HG02759 (cell line): ENCODE measurements around the gene PPME1.

Experiments used
- ATAC-seq: cut with Tn5 transposase; IDR thresholded peaks from one replicate; pipeline ENCODE4 v1.9.1; 2021; ENCODE audit warnings: mild to moderate bottlenecking, moderate library complexity; ENCODE audit not compliant: unreplicated experiment

PPME1 gene

GRCh38 chr11:74225565-74225964, 54.5 kb downstream of the PPME1 start:
- ATAC-seq, result no peak

GRCh38 chr11:74226907-74227306, 55.8 kb downstream of the PPME1 start:
- ATAC-seq, result no peak

GRCh38 chr11:74232311-74232950, 61.3 kb downstream of the PPME1 start:
- no peak for ATAC-seq

DNA sequence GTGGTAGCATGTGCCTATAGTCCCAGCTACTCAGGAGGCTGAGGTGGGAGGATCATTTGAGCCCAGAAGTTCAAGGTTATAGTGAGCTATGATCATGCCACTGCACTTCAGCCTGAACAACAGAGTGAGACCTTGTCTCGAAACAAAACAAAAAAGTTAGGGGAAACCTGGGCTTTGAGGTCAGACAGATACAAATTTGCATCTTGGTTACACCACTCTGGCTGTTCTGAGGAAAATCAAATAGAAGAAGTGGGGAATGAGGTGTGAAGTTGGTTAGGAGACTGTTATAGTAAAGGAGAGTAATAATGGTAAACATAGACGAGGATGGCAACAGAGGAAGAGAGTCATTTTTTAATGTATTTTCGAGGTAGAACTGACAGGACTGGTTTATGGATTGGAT, 62.6 kb downstream of the PPME1 start:
- no peak for ATAC-seq

- no peak for ATAC-seq
Measured at GRCh38 chr11:74235121-74235520, 64.0 kb downstream of the PPME1 start.

DNA sequence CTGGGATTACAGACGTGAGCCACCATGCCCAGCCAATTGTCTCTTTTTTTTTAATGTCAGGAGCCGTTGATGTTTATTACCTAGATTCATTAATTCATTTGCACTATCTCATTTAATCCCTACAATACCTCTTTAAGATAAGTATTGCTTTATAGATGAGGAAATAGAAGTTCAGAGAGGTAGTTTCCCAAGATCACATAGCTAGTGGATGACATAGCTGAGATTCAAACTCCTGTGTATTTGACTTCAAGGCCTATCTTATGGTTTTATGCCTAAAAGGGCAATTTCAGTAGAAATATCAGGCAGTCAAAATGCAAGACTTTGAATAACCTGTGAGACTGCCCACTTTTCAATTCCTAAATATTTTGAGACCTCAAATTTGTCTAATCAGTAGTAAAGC, 66.5 kb downstream of the PPME1 start:
- no peak for ATAC-seq

- ATAC-seq, result no peak
Measured at GRCh38 chr11:74238243-74238642, 67.2 kb downstream of the PPME1 start.

DNA sequence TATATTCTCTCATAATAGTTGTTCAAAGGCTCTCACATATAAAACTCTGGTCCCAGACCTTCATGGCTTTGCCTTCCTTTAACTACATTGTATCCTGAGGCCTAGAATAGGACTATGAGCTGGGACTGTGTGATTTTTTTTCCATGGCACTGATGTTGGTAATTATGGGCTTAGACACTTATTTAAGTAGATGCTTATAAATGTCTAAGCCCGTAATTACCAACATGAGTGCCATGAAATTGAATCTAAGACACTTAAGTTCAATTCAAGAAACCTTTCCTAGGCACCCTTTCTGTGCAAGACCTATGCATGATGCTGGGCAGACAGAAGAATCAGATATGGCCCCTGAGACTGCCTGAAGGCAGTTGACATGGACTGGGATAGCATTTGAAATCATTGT, 77.4 kb downstream of the PPME1 start:
- no peak for ATAC-seq

DNA sequence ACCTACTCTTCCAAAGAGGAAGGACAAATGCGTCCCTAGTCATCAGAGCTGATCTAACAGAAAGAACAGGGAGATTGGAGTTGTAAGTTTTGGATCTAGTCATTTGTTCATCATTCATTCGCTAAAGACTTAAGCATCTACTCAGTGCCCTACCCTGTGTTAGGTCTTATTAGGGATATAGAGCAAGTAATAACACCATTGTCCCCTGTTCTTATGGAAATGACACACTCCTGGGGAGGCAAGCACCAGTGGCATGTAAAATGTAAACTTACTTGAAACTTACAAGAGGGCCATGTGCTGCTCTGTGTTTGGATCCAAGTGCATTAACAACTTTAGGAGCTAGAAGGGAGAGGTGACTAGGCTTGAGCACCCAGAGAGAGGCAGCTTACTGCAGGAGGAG, 78.4 kb downstream of the PPME1 start:
- no peak for ATAC-seq

DNA sequence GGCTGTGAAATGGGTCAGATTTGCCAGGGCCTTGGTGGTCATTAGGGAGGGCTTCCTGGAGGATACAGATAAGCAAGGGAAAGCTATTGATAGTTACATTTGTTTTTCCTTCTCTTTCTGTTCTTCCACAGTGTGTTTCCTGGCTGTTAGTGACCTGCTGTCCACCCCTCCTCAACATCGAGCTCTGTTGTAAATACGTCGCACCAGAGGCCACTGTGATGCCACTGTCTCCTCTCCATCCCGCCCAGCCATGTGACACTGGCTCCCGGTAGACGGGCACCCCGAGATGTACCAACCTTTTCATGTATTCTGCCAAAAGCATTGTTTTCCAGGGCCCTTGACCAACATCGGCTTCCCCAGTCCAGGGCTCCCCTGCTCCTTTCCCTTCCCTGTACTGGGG, 82.3 kb downstream of the PPME1 start:
- no peak for ATAC-seq

- ATAC-seq, result no peak
Measured at GRCh38 chr11:74255741-74256375, 84.8 kb downstream of the PPME1 start.

DNA sequence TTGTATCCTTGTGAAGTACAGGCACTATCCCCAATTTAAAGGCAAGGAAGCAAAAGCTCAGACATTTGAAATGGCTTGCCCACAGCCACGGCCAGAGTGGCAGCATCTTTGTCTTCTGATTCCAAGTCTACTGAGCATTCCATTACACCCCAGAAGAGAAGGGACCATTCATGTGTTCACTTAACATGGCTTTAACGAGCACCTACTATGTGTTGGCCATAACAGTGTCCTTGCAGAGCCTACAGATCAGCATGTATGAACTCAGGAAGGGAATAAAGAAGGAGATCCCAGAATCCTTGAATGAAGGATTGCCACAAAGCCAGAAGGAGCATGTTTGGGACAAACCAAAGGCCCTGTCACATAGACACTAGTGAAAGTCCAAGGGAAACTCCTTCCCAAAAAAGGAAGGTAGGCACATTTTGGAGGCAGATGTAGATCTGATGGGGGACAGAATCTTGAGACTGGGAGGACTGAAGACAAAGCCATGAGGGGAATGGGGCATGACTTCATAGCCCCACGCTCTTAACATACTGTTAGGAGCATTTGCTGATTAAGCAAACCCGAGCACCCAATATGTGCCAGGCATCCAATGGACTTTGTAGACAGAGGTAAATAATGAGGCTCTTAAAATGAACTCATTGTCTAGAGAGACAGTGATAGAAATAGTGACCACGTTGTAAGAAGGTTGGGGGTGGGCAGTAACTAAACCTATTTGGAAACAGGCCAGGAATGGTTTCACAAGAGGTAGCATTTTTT, 85.5 kb downstream of the PPME1 start:
- ATAC-seq, result no peak

DNA sequence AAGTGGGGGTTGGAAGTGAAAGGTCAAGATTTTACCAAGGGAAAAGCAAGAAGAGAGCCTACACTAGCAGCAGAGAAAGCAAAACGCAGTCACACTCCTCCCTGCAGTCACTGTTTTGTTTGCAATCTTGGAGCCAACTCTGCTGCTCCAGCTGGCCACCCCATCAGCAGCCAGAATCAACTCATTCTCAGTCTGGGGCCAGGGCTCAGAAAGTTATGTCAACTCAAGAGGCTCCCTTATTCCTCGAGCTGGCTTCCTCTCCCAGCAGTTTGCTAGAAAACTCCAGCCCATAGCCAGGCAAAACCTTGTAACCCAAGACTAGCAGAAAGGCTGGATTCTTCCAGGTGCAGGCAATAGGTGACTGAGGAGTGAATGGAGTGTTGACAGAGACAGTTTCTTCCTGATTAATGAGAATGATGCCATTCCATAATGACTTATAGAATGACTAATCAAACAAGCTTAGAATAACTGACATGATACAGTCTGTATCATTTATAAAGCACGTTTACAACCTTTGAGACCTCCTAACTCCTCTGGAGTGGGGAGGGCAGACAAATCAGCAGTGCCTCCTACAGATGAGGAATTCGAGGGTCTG, 87.0 kb downstream of the PPME1 start:
- no peak for ATAC-seq

DNA sequence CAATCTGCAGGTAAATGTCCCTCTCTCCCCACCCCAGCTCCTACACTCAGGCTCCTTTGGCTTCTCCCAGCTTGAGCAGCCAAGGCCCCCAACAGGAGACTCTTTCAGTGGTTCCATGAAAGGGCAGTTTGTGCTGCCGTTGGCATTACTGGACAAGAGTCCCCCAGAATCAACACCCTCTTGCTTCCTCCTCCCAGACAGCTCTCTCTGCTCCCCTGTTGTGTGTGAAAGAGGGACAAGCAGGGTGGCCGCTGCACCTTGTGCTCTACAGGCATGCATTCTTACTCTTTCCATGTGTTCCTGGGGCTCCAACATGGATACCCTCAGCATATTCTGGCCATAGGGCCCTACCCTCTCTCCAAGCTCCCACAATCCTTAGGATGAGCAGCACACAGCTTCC, 91.6 kb downstream of the PPME1 start:
- no peak for ATAC-seq

DNA sequence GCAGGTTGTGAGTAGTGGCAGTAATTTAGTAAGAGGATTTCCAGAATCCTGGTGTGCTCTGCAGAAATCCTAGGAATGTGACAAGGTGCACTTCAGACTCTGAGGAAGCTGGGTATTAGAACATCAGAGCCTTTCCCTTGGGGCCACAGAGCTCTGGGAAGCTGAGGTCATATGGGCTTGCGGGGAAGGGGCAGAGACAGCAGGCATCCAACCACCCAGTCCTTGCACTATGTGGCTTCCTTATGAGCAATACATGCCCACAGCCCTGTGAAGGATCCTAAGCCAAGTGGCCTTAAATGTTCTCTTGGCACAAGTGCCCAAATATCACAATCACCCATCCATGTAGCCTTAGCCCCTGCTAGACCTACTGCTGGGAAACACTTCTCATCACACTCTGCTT, 94.2 kb downstream of the PPME1 start:
- ATAC-seq, result no peak

GRCh38 chr11:74267014-74267413, 95.9 kb downstream of the PPME1 start:
- no peak for ATAC-seq

DNA sequence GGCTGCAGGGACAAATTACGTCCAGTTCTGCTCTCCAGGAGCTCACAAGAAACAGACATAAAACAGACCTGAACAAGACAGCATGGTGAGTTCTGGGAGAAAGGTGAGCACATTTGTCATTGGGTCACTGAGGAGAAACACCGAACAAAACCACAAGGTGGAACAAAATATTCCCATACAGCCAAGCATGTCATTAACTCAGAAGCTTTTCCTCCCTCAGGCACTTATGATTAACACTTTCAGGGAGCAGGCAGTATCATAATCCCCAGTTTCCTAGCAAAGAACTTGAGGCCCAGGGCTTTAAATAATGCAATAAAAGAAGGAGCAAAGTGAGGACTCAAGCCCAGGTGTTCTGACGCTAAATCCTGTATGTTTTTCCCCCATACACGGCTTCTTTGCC, 97.4 kb downstream of the PPME1 start:
- ATAC-seq, result no peak

- ATAC-seq, result no peak
Measured at GRCh38 chr11:74269161-74269811, 98.2 kb downstream of the PPME1 start.

DNA sequence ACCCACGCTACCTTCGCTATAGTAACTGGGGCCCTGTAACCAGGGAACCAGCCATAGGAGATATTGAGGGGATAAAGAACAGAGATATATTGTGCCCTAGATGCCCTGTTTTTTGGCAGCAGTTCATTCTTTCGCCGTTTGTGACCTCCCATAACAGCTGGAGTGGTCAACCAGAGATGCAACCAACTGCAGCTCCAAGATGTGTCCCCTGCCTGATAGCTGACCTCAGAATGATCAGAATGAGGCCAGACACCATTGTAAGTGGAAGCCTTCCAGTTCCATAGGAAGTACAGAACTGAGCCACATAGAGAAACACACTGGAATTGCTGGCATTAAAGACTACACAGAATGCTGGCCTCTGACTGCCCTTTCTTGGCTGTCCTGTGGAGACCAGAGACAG, 101.2 kb downstream of the PPME1 start:
- ATAC-seq, result no peak

DNA sequence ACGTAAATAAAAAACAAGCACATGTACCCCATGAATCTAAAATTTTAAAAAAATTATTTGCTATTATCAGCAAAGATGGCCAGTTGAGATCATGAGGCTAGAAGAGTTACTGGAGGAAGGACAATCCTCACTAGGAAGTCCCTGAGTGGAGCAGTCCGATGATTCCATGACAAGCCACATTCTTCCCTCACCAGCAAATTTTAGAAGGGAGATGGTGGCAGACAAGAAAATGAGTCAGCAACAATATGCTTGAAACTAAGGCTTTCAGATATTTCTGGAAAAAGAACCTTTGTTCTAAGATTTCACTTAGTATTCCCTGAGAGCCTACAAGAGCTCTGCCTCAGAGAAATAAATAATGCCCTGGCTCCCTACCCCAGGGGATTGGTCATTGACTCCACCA, 105.5 kb downstream of the PPME1 start:
- ATAC-seq, result no peak

DNA sequence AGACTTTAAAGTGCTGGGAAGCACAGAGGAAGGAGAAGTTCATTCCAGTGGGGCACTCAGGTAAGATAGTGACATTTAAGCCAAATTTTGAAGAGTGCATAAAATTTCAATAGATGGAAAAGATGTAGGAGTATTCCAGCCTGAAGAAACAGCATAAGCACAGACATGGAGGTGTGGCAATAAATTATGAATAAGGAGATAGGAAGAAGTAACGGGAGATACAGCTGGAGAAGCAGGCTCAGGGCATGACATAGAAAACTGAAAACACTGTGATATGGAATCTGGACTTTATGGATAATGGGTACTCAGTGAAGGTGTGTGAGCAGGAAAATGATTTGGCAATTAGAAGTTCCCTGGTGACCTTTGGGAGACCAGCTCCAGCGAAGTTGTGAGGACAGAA, 107.0 kb downstream of the PPME1 start:
- ATAC-seq, result no peak
